Measurements from ENCODE around the gene GSKIP.

Gene GSKIP

GRCh38 chr14:96421236-96421635, 57.9 kb downstream of the GSKIP start:
- no peak for DNase-seq

DNA sequence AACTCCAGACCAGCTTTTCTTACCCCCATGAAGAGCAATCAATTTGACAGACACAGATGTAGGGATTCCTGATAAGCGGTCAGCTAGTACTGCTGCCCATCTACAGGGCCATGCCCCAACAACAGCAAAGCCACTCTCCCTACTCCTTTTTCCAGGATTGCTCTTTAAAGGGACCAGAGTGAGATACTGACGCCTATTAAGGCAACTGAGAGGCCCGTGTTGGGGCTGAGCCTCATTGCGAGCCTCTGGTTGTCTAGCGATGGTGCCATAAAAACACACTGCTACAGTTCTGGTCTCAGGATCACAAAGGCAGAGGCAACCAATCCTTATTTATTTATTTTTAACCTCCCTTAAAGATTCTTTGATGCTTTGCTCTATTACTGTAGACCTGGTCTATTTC, 59.7 kb downstream of the GSKIP start:
- DNase-seq, result no peak

- DNase-seq, result no peak
Measured at GRCh38 chr14:96423446-96424108, 60.3 kb downstream of the GSKIP start.

DNA sequence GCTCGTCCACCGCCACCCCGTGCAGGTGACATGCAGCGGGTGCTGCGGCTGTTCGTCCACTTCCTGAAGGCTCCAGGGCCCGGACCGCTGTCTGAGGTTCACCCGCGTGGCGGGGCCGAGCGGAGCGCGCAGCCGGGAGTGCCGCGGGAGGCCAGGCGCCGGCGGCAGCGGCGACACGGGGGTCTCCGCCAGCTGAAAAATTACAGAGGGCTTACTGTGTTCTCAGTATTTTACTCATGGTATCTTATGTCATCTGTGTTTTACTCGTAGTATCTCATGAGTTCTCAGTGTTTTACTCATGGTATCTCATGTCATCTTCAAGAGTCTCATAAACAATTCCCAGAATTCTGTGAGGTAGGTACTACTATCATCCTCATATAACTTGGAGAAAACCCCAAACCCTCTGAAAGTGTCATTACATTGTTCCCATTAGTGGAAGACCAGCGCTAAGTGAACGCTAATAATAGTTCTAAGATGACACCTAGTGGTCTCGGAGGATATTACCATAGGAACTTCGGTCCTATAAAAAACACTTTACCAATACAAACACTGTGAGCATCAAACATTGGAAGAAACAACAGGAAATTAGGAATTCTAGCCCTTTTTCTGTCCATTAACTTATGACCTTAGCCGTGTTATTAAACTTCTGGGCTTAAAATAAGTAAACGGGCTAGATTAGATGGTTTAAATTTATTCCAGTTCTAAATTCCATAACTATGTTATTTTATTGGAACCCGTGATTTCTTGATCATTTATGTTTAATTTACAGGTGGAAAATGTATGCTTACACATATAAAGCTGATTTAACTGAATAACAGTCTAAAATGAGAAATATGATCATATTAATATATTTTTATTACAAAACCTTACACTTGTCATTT, 61.0 kb downstream of the GSKIP start:
- DNase-seq, result peak; percentile 1

DNA sequence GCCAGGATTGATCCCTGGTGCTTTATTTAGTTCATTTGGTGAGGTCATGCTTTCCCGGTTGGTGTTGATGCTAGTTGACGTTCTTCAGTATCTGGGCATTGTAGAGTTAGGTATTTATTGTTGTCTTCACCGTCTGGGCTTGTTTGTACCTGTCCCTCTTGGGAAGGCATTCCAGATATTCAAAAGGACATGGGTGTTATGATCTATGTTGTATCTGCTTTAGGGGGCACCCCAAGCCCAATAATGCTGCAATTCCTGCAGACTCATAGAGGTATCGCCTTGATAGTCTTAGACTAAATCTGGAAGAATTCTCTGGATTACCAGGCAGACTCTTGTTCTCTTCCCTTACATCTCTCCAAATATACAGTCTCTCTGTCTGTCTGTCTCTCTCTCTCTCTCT, 70.7 kb downstream of the GSKIP start:
- no peak for DNase-seq

All from NCI-H1436 treated with DMSO at 0.1 percent for 48 hours (cell line).